ENCODE measurements around the gene DOK6.

The DOK6 gene

GRCh38 chr18:69697689-69698088 lies 297.0 kb downstream of the DOK6 start:
- DNase-seq: no peak

GRCh38 chr18:69701305-69701704 lies 300.6 kb downstream of the DOK6 start:
- DNase-seq: no peak

GRCh38 chr18:69703461-69703860 lies 302.8 kb downstream of the DOK6 start:
- DNase-seq: no peak

GRCh38 chr18:69705987-69706386 lies 305.3 kb downstream of the DOK6 start:
- DNase-seq: no peak

- DNase-seq: no peak
Observed at GRCh38 chr18:69708844-69709243, 308.2 kb downstream of the DOK6 start.

GRCh38 chr18:69715191-69715795 lies 314.6 kb downstream of the DOK6 start:
- DNase-seq: no peak

GRCh38 chr18:69717586-69717985 lies 316.9 kb downstream of the DOK6 start:
- no peak for DNase-seq

- DNase-seq: no peak
Observed at GRCh38 chr18:69718912-69719547, 318.3 kb downstream of the DOK6 start.

- DNase-seq: no peak
Observed at GRCh38 chr18:69720422-69720821, 319.7 kb downstream of the DOK6 start.

- DNase-seq: no peak
Observed at GRCh38 chr18:69723434-69723833, 322.7 kb downstream of the DOK6 start.

- no peak for DNase-seq
Observed at GRCh38 chr18:69725009-69725408, 324.3 kb downstream of the DOK6 start.

GRCh38 chr18:69725855-69726508 lies 325.3 kb downstream of the DOK6 start:
- DNase-seq: no peak

- DNase-seq: no peak
Observed at GRCh38 chr18:69727912-69728572, 327.4 kb downstream of the DOK6 start.

GRCh38 chr18:69730664-69731063 lies 330.0 kb downstream of the DOK6 start:
- no peak for DNase-seq

- no peak for DNase-seq
Observed at GRCh38 chr18:69734536-69734935, 333.8 kb downstream of the DOK6 start.

- DNase-seq: no peak
Observed at GRCh38 chr18:69736730-69737129, 336.0 kb downstream of the DOK6 start.

GRCh38 chr18:69737851-69738250 lies 337.2 kb downstream of the DOK6 start:
- no peak for DNase-seq

- no peak for DNase-seq
Observed at GRCh38 chr18:69747388-69747787, 346.7 kb downstream of the DOK6 start.

- DNase-seq: no peak
Observed at GRCh38 chr18:69752737-69753380, 352.2 kb downstream of the DOK6 start.

- DNase-seq: no peak
Observed at GRCh38 chr18:69754108-69754507, 353.4 kb downstream of the DOK6 start.

- no peak for DNase-seq
Observed at GRCh38 chr18:69755041-69755440, 354.4 kb downstream of the DOK6 start.

GRCh38 chr18:69755856-69756496 lies 355.3 kb downstream of the DOK6 start:
- DNase-seq: no peak

- no peak for DNase-seq
Observed at GRCh38 chr18:69757733-69758132, 357.0 kb downstream of the DOK6 start.

Measured in suppressor macrophage treated with lipopolysaccharide for 4 hours (primary cell).